NK-92 (cell line): ENCODE results near the gene DENND1B.
"Not testable (repeated sequence)": the region's sequence is repeated elsewhere in the genome, so short reads cannot be mapped to it uniquely, and the experiment has no call there.

Source experiments
- DNase-seq: peaks from one replicate; lab custom pipeline; 2025; ENCODE audit not compliant: unreplicated experiment; lab: John Stamatoyannopoulos, UW

Gene DENND1B

DNA sequence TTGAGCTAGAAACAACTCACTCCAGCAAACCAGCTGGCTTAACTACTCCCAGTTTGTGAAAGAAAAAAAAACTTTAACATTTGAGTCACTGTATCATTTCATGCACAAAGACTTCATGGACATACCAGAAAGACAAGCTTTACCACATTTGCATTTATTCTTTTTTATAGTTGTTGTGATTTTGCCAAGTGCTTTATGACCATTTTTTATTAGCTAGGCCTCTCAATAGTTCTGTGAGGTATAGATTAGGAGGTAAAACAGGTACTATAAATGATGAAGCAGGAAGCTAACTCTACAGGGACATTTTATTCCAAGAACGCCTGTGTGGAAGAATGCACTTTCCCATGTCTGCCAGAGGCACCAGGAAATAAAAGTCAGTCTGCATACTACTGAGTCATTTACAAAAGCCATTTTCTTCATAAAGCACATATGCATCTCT, 8.2 kb upstream of the DENND1B start:
- no peak for DNase-seq

DNA sequence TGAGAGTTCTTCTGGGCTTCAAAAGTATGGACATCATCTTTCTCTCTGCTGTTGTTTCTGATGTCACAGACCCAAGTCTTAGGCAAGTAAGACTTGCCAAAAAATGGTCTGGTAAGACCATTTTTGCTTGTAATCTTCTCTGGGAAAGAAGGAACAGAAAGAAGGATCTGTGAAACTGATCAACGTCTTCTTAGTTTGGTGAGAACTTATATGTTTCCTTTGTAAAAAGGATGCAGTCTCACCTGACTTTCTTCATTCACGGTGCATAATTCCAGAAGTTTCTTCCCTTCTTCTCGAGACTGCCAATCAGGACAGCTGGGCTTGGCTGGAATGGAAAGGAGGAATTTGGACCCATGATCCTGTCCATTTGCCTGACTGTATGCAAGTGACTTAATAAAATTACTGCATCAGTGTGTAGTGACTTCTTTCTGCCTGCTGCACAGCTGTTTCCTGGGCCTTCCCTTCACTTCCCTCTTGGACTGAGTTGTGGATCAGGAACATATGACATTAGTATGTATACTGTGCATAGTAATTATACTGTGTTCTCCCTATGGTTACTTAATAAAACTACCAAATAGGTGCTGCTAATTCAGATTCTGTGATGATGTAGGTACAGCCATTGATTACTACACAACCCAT, 7.6 kb upstream of the DENND1B start:
- DNase-seq, result no peak

DNA sequence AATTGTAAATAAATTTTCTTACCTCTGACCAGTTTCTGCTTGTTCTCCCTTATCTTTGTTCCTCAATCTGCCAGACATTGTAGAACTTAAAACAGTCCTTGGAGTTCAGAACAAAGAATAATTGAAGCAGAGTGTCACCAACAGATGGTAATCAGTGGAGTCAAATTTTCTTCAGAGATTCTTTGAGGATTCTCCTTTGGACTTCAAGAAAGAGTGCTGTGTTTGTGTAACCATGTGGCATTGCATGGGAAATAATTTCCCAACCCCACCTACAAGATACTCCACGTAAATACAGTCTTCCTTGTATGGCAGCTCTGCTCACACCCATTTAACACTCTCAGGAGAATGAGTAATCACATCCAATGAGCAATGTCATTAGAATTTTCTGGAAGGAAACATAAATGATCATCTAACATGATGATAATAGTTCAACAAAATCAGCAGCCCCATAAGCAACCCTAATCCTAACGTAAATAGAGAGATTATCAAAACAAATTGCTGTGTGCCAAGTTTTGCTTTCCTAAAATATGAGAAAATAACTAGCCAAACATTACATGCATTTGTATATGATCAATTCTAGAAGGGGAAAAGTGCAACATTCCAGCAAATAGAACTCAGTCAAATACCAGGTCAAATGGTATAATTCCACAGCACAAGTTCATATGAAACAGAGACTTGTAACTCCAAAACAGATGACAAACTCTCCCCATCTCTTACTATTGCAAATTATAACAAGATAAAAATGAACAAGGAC, 6.9 kb upstream of the DENND1B start:
- no peak for DNase-seq

DNA sequence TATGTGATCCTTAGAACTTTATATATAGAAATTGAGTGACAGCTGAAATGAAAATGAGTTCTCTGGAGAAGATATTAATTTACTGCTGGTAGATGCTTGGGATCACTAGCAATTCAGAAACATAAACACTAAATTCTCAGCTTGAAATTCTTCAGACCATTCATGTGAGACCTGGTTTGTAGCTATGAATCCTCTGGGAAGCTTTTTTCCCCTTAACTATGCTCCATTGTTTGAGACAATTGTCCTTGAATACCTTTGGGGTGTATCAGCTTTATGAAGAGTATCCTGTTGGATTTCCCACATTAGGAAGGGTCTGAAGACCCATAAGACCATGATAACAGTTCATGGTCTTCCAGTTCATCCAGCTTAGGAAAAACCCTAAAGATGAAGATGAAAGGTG, 4.6 kb upstream of the DENND1B start:
- DNase-seq, result no peak

DNA sequence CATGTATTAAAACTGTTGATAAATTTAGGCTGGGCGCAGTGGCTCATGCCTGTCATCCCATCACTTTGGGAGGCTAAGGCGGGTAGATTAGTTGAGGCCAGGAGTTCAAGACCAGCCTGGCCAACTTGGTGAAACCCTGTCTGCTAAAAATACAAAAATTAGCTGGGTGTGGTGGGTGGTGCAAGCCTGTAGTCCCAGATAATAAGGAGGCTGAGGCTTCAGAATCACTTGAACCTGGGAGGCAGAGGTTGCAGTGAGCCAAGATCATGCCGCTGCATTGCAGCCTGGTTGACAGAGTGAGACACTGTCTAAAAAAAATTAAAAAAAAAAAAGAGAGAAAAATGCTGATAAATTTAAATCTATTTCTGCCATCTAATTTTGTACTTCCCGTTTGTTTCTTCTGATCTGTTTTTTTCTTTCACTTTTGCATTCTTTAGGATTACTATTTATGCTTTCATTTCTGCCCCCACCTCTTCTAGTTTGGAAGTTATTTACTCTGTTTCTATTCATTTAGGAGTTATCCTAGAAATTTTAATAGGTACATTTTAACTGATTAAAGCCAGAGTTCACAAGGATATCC, 3.2 kb upstream of the DENND1B start:
- no peak for DNase-seq

DNA sequence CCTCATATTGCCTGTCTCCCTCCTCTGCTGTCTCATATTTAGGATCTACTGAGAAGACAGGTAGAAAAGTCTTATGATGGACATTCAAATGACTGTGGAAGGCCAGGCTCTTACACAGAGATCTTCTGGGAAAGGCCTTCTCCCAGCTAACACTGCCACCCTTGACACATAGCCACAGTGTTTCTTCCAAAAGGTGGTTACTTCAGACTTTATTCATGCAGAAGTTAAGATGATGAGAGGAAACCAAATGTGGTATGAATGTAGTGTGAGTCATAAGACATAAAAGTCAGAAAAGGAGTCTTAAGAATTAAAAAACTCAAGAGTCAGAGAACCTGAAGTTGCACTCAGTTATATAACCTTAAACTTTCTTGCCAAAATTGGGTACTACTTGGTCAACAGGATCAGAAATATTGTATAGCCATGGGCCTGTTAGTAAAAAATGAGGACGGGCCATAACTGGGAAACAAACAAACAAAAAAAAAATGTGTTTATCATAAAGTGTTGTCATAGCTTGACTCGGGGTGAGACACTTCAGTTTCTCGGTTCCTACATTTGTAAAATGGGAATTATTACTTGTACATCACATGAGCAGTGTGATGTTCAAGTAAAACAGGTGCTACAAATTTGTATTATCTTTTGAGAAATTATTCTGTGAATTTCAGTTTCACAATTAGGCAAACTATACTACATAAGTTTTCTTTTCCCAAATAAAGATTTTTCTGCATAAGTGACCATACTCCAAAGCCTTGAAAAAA, 1.2 kb upstream of the DENND1B start:
- DNase-seq, result no peak

DNA sequence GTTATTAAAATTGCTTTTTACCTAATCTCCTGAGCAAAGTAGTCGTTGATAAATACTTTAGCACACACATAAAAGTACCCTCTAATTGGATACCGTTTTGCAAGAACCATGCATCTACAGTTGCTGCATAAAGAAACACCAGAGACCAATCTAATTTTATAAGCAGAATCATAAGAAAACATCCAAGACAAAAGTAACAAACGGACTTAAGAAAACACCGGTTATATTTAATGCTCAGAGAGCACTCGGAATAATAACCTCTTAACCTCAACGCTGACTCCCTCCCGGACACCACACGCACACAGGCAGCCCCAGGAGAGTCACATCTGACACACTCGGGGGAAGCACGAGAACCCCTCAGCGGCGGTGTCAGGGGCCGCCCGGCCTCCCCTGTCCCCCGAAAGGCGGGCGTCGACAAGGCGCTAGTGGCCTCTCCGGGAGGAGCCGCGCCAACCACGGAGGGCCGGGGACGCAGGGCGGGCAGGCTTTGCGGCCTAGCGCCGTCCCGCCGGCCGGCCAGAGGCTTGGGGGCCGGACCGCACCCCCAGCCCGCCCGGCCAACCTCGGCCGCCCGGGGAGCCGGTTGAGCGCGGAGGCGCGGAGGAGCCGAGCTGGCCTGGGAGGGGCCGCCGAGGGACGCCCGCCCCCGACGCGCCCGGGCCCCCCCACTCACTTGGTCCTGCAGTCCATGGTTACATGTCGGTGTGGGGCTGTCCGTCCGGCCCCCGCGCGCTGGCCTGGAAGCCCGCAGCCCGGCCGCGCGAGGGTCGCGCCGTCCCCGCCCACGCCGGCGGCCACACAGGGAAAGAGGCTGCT, 606 bp downstream of the DENND1B start:
- DNase-seq, result no peak

DNA sequence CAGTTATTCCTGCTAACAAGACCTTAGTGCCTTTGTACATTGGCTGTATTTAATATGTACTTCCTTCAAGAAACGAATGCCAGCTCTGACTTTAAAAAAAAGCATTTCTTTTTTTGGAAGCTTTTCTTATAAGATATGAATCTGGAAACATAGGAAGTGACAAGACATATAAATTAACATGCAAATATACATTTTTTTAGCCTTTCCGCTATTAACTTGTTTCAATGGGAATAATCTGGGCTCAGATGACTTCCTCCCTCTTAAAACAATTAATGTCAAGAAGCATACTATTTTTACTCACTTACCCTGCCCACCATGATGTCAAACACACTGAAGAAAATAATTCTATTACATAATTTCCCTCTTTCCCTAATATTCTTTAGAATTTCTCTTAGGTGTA, 1.4 kb downstream of the DENND1B start:
- no peak for DNase-seq

DNA sequence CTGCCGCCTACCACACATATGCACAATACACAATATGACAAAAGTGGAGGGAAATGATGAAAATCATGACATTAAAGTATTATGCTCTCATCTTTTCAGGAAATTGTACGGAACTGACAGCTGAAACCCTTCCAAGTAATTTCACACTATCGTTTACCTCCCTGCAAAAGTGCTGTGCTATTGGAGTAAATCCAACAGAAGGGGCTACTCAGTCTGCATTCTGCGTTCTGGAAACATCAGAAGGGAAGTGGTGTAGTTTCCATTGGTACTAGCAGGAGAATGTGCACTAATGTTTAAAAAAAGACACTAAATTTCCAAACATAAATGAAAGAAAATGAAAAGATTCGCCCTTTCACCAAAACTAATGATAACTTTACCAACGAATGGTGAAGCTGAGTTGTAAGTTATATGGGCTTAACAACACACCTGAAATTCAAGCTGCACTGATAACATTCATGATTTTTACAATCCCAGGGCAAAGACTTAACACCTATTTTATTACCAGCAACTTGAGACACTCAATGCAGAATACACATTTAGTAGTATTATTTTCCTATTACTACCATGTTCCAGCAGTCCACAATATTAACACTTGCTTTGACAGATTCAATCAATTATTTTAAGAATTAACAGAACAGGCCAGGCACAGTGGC, 3.2 kb downstream of the DENND1B start:
- DNase-seq, result no peak

DNA sequence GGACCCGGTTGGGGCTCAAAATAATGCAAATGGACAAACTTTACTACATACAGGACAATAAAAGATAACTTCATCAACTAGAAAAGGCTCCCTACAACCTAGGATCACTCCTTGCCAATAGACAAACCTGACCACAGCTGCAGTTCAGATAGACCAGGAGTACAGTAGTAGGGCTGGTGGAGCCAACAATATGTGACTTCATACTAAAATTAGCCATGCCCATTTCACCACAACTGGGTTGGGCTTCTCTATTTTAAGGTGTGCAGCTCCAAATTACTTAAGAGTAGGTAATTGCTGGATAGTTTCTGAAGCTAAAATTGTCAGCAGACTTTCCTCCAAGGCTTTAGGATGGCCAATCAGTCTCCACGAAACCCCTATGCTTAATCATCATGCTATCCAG, 3.9 kb downstream of the DENND1B start:
- no peak for DNase-seq

DNA sequence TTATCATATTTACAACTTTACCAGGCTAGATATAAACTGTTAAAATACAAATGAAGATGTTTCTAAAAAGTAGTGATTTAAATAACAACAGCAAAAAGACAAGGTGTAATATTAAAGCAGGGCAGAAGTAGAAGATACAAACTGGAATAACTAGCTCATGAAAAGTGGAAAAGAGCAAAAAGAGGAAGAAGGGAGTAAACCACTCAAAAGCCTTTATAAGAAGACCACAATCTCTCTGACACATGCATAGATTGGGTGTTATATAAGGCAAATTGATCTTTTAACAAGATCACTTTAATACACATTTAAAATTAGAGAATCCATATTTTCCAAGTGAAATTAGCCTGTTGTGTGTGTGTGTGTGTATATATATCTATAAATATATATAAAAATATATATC, 5.0 kb downstream of the DENND1B start:
- no peak for DNase-seq

DNA sequence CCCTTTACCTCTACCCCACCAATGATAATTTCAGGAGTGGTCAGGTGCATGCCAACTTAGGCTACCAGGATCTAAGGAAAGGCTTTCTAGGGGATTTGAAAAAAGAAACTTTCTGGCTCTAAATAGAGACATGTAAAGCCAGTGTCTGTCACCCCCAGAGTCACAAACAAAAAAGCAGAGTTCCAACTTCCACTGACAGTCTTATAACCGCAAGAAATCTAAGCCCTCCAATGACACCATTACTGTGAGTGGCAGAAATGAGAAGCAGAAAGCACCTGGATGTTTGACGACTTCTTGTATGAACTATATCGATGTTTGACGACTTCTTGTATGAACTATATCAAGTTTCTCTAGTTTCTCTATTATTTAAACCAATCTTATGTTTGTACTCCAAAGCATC, 6.0 kb downstream of the DENND1B start:
- DNase-seq, result no peak

DNA sequence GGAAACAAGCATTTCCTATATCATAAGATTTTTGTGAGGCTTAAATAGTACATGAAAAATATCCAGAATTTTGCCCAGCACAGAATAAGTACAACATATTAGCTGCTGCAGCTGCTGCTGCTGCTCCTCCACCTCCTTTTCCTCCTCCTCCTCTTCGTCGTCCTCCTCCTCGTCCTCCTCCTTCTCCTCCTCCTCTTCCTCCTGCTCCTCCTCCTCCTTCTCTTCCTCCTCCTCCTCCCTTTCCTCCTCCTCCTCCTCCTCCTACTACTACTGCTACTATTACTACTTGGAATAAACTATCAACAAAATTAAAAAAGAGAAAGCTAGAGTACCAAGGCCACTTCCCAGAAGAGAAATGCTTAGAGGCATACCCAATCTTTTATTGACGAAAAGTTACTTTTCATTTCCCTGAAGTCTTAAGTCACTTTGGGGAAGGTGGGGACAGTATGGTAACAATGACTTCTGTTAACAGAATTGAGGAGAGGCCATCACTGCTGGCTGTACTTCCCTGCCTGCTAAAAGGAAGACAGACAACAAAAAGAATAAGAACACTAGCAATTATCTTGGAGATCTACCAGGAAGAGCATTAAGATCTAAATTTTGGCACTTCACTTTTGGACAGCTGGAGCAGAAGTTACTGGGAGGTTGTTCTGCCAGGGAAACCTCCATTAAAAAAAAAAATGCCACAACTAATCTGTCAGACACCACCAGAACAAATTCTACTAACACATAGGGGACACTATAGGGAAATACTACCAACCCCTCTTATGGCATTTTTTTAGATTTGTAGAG, 7.1 kb downstream of the DENND1B start:
- DNase-seq, result no peak

DNA sequence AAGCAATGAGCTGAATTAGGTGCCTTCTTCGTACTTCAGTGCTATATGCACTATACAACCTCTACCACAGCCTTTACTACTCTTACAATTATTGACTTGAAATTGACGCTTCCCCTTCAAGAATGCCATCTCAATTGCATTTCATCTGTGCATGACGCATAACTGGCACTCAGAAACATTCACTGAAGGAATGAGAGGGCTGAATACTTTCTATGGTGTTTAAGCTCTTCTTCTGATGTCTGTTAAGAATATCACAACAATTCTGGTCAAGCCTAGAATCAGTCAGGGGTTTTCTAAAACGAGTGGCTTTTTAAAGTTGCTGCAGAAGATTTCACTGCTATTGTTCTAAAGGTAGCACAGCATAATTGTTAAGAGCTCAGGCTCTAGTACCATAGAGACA, 11.5 kb downstream of the DENND1B start:
- DNase-seq, result no peak

DNA sequence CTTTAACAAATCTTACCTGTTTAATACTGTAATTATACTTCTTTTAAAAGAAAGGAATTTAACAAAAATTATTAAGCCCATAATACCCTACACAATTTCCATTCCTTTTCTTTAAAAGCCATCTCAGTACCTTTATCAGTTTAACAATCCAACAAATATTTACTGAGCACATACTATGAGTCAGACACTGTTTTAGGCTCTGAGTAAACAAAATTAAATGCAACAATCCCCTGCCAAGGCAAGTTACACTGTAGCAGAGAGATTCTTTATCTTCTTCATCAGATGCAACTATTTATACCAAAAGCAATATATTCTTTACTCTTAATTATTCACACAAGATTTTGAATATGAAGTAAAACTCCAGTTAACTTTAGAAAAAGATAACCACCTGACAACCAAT, 12.0 kb downstream of the DENND1B start:
- no peak for DNase-seq

DNA sequence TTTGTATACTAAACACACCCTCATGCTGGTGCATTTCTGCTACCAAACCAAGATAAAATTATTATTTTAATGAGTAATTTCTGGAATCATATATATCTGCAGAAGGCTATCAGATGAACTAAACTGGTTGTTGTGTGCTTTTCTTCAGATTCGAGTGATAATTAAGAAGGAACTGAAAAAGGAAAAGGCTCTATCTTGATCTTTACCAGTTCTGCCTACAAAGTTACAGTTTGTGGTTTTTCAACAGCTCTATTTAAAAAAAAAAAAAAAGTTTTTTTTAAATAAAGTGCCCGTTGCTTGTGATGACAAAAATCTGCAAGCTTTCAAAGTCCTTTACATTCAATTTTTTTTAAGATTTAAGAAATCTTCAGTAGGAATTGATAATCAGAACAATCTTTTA, 13.6 kb downstream of the DENND1B start:
- DNase-seq, result no peak

DNA sequence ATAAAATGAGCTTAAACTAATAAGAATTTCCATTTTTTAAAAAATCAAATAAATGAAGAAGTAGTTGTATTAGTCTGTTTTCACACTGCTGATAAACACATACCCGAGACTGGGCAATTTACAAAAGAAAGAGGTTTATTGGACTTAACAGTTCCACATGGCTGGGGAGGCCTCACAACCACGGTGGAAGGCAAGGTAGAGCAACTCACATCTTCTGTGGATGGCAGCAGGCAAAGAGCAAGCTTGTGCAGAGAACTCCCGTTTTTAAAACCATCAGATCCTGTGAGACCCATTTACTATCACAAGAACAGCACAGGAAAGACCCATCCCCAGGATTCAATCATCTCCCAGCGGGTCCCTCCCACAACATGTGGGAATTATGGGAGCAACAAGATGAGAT, 19.7 kb downstream of the DENND1B start:
- not testable (repeated sequence) for DNase-seq

DNA sequence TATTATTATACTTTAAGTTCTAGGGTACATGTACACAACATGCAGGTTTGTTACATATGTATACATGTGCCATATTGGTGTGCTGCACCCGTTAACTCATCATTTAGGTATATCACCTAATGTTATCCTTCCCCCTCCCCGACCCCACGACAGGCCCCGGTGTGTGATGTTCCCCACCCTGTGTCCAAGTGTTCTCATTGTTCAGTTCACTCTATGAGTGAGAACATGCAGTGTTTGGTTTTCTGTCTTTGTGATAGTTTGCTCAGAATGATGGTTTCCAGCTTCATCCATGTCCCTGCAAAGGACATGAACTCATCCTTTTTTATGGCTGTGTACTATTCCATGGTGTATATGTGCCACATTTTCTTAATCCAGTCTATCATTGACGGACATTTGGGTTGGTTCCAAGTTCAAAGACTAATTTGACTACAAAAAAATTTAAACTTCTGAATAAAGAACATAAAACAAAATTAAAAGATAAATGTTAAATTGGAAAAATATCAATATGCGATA, 22.6 kb downstream of the DENND1B start:
- DNase-seq, result not testable (repeated sequence)

DNA sequence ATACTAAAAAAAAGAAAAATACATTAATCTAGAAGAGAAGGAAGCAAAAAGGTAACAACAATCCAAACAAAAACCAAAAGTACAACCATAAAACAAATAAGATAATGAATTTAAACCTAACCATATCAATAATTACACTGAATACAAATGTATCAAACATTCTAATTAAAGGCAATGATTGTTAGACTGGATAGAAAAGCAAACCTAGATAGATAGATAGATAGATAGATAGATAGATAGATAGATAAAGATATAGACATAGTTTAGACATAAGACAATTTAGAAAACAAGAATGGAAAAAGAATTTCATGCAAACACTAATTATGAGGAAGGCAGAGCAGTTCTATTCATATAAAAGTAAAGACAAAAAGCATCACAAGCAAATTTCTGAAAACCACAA, 24.9 kb downstream of the DENND1B start:
- no peak for DNase-seq
